Heart right ventricle (tissue), 16 donors: ENCODE data around the gene TMEM40. TPM values are rescaled to one million over a fixed set of nuclear protein-coding genes. Genes with fewer than 3 reads are reported as not detected.
A peak's percentile ranks its signal among the peaks of the same experiment; 100 is the strongest.
"Not testable (repeated sequence)": the region's sequence is repeated elsewhere in the genome, so short reads cannot be mapped to it uniquely, and the experiment has no call there.

Source experiments
- ATAC-seq, 8 donors: fragments of 200-7000 bp; cut with Tn5 transposase; one replicate each; pipeline ENCODE4 v1.9.1; 2020; ENCODE audit warnings: mild to moderate bottlenecking in 8 of 8, moderate library complexity in 8 of 8, moderate number of reproducible peaks in 1 of 8
- DNase-seq, 2 donors: peaks; one replicate each; pipeline ENCODE4 v3.0.0-alpha.2; 2020
- H3K27ac ChIP-seq, 10 donors: fragments of 200-600 bp; sonication (generic) in 2 of 10; one replicate each; pipeline versions ENCODE4 v1.5.0 to v1.8.0; 2020 to 2022; ENCODE audit warnings: mild to moderate bottlenecking in 3 of 10
- H3K27me3 ChIP-seq, 7 donors: fragments of 200-600 bp; one replicate each; pipeline ENCODE4 v1.8.0; 2021 to 2022; ENCODE audit warnings: mild to moderate bottlenecking in 2 of 7
- H3K36me3 ChIP-seq, 9 donors: fragments of 200-600 bp; sonication (generic) in 1 of 9; one replicate each; pipeline versions ENCODE4 v1.5.0 to v1.8.0; 2020 to 2022; ENCODE audit warnings: mild to moderate bottlenecking in 2 of 9
- H3K4me1 ChIP-seq, 9 donors: fragments of 200-600 bp; sonication (generic) in 1 of 9; one replicate each; pipeline versions ENCODE4 v1.5.0 to v1.8.0; 2020 to 2022; ENCODE audit warnings: mild to moderate bottlenecking in 4 of 9
- H3K4me3 ChIP-seq, 10 donors: fragments of 200-600 bp; sonication (generic) in 2 of 10; one replicate each; pipeline versions ENCODE4 v1.5.0 to v1.8.0; 2020 to 2022; ENCODE audit warnings: mild to moderate bottlenecking in 7 of 10, moderate library complexity in 2 of 10
- H3K9me3 ChIP-seq, 11 donors: fragments of 200-600 bp in 10 of 11; sonication (generic) in 2 of 11; one replicate each; pipeline versions ENCODE4 v1.5.0 to v1.8.0; 2013 to 2022; ENCODE audit warnings: mild to moderate bottlenecking in 2 of 11, control low read depth in 1 of 11, moderate library complexity in 1 of 11
- CTCF ChIP-seq, 9 donors: fragments of 200-600 bp; sonication (generic) in 2 of 9; IDR thresholded peaks; one replicate each; pipeline versions ENCODE4 v1.5.0 to v1.8.0; 2021 to 2022; ENCODE audit warnings: antibody characterized with exemption in 9 of 9, mild to moderate bottlenecking in 5 of 9, moderate library complexity in 1 of 9
- whole genome bisulfite sequencing, 2 donors: extraction: QIAGEN DNeasy Blood & Tissue Kit; methylation state at CpG; one replicate each; pipeline ENCODE4 v1.1.7; 2013; ENCODE audit warnings: inconsistent platforms in 1 of 2; 5-methylcytosine and 5-hydroxymethylcytosine counted together
- intact Hi-C, 10 donors: fragments of 100-400 bp; cut with DNase I; formaldehyde crosslinking; loops; one replicate each; pipeline versions ENCODE4 v1.11.1 to v1.14.2; 2022
- polyA plus RNA-seq, 2 donors: library from polyadenylated mRNA; stranded (reverse); fragments of 200-250 nt; gene quantifications; one replicate each; pipeline ENCODE4 v1.2.3, GENCODE V29; 2013
- total RNA-seq, 10 donors: library from RNA; stranded (reverse); fragmentation: NEBNext Ultra II Directional in 3 of 10; extraction: Animal tissue kit (Norgen Biotek cat#: 25700) in 3 of 10; gene quantifications; one replicate each; pipeline versions ENCODE4 v1.2.1 to v1.2.4, GENCODE V29; 2021 to 2023
- donor health status: Arrhythmogenic right ventricular cardiomyopathy.
- donor health status: ischemic (EF 13 %, LVEDD 7.1; RV severe dilation, severe dysfunction).
- donor health status: healthy with polysubstance abuse.
- donor health status: DM: no; HTN: yes; CAD: no.
- donor health status: DM: no; HTN: no; CAD: no.
- donor health status: ischemic (EF 25% LVEDD 6.9; RV normal size, moderate dysfunction).
- donor health status: ischemic (EF 25% LVEDD 5.7; RV mildly dilated, moderate dysfunction).
- donor health status: healthy.
- donor health status: DM: yes; HTN: yes; CAD: no.
- donor health status: Ischemic cardiomyopathy.
- donor health status: ischemic (EF 35%, LVEDD 5.7; RV mildly dilated, moderate dysfunction).
- donor health status: nonischemic (EF 11% LVEDD 7.7; RV severe dilation, severe dysfunction).
- donor health status: DM: yes; HTN: yes; CAD: no.
- donor health status: PGD.
- donor health status: ischemic (EF 29% LVEDD 5.4; RV normal size, mild dysfunction).
- donor health status: nonischemic (EF 23%, LVEDD 6.1; RV moderate dilation, normal function).

TMEM40 gene
- total and polyA plus RNA-seq, 12 donors: 0.68 to 10.1 (median 2.3) TPM

GRCh38 chr3:12793701-12794100, 34.6 kb upstream of the TMEM40 start:
- DNase-seq (no peak), ATAC-seq (no peak)
- peaks cover 0 to 19% (median 0%) of the 10 kb centered on the region in 7 donors for H3K27me3 ChIP-seq
- no peaks in the 10 kb centered on the region for H3K9me3 ChIP-seq
- no peak for TF ChIP-seq CTCF (IDR thresholded peaks at IDR 0.05)
- WGBS, 2 donors: 67 to 76% methylated on average over 5 of the region's 5 CpGs
- H3K4me3 ChIP-seq: no peak overlapping the region
- H3K27ac ChIP-seq: no peak overlapping the region
- no peaks in the 10 kb centered on the region for H3K36me3 ChIP-seq
- H3K4me1 ChIP-seq: peaks cover 0 to 23% (median 12%) of the 10 kb centered on the region in 9 donors
- intact Hi-C loops: loop anchor here in 2 of 10 donors (2.0 to 10.0 kb wide), 2 partner anchors 51 to 69 kb away; partner anchors contain the start of gene RPL32 (in 1 of the 2)

GRCh38 chr3:12791430-12791829, 32.4 kb upstream of the TMEM40 start:
- Histone ChIP-seq H3K4me3 (no peak overlapping the region), H3K9me3 (no peaks in the 10 kb centered on the region), H3K27me3 (peaks cover 0 to 8% (median 0%) of the 10 kb centered on the region in 7 donors), H3K27ac (no peak overlapping the region), H3K36me3 (no peaks in the 10 kb centered on the region), H3K4me1 (peaks cover 0 to 8% (median 6%) of the 10 kb centered on the region in 9 donors)
- DNase-seq: no peak
- ATAC-seq: no peak
- no peak for TF ChIP-seq CTCF (IDR thresholded peaks at IDR 0.05)
- 88 to 97% methylated on average over 1 of the region's 1 CpG for WGBS, 2 donors
- intact Hi-C loops: loop anchor here in 1 of 10 donors (10.0 kb wide), 1 partner anchor 53 kb away; the partner anchor contains the start of gene RPL32

GRCh38 chr3:12787967-12788690, 29.1 kb upstream of the TMEM40 start:
- not testable (repeated sequence) for H3K36me3 ChIP-seq, H3K27me3 ChIP-seq, H3K4me3 ChIP-seq, ATAC-seq, H3K4me1 ChIP-seq, H3K27ac ChIP-seq, DNase-seq, H3K9me3 ChIP-seq
- WGBS, 2 donors: 88 to 89% methylated on average over 23 of the region's 23 CpGs
- intact Hi-C loops: loop anchor here in 1 of 10 donors (2.0 kb wide), 1 partner anchor 53 kb away; the partner anchor contains the start of gene RPL32

GRCh38 chr3:12787346-12787745, 28.3 kb upstream of the TMEM40 start:
- TF ChIP-seq CTCF (IDR thresholded peaks at IDR 0.05): peak in 8 of 9 donors; percentile 20 to 67 (median 39)
- intact Hi-C loops: loop anchor here in 1 of 10 donors (2.0 kb wide), 1 partner anchor 53 kb away; the partner anchor contains the start of gene RPL32
- H3K27ac ChIP-seq, H3K4me1 ChIP-seq, H3K27me3 ChIP-seq, H3K4me3 ChIP-seq, H3K36me3 ChIP-seq, H3K9me3 ChIP-seq: not testable (repeated sequence)
- WGBS, 2 donors: 56 to 68% methylated on average over 9 of the region's 9 CpGs
- DNase-seq: peak; percentile 72 to 79
- ATAC-seq: peak in 3 of 8 donors; percentile 49 to 84 (median 52)

GRCh38 chr3:12785096-12785495, 26.0 kb upstream of the TMEM40 start:
- H3K4me1 ChIP-seq: no peaks in the 10 kb centered on the region
- 71 to 80% methylated on average over 4 of the region's 4 CpGs for WGBS, 2 donors
- DNase-seq: no peak
- H3K27me3 ChIP-seq: no peaks in the 10 kb centered on the region
- TF ChIP-seq CTCF (IDR thresholded peaks at IDR 0.05): no peak
- no peak overlapping the region for H3K27ac ChIP-seq
- no peak for ATAC-seq
- no peak overlapping the region for H3K4me3 ChIP-seq
- H3K9me3 ChIP-seq: no peaks in the 10 kb centered on the region
- intact Hi-C loops: no loop called here
- no peaks in the 10 kb centered on the region for H3K36me3 ChIP-seq
